Lung microvascular endothelial cell (primary cell): Measurements from ENCODE around the gene FHIT. TPM values are rescaled to one million over a fixed set of nuclear protein-coding genes. Genes with fewer than 3 reads are reported as not detected.
"Not testable (repeated sequence)": the region's sequence is repeated elsewhere in the genome, so short reads cannot be mapped to it uniquely, and the experiment has no call there.

Experiments
- DNase-seq, 2 donors: peaks; one replicate each; pipeline versions ENCODE4 v3.0.0 to v3.0.0-alpha.2; 2010; ENCODE audit warnings: low read depth in 2 of 2
- total RNA-seq: library from RNA; depleted of rRNA; stranded (reverse); fragments of >200 nt; gene quantifications from 2 replicates; pipeline ENCODE4 v1.2.1, GENCODE V29; 2014

FHIT gene
- total RNA-seq, 1 donor from 2014 or later = 0.79 TPM

DNA sequence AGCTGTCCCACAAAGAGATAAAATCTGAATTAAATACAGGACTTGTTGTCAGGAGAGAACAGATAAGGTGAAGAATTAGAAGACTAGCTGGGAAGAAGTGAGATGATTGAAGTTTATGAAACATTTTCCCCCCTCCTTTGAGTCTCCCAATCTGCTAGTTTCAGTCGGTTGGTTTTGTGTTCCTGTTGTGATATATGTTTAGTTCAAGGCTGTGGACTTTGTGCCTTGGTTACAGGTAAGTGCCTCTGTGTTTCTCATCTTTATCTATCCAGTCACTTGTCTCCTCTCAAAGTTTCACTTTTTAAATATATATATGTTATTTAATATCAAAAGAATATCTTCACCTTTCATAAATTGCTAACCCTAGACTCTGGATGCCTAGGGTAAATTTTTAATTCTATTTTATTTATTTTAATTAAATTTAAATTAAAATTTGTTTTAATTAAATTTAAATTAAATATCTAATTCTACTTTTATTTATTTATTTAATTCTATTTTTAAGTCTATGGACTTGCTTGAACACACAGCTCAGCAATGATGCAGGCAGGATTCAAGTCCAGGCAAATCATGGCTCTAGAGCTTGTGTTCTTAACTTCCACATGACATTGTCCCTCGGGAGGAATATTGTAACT is 190.0 kb downstream of the FHIT start:
- no peak for DNase-seq

DNA sequence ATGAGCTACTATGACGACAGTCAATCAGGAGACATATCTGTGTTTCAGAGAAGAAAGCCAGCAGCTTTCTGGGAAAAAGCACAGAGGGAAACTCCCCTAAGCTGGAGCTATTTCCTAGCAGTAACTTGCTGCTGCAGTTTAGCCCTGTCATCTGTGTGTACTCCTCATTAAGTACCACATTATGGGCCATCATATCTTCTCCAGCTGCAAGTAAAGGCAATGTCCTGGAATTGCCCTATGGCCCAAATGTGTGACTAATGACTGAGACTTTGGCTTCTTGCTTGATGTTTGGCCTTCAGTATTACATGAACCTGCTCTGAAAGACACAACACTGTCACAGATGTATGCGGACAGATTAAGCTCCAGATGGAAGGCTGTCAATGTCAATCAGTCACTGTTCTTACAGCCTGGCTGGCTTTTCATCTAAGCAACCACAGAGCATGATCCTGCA is 190.8 kb downstream of the FHIT start:
- DNase-seq = no peak

DNA sequence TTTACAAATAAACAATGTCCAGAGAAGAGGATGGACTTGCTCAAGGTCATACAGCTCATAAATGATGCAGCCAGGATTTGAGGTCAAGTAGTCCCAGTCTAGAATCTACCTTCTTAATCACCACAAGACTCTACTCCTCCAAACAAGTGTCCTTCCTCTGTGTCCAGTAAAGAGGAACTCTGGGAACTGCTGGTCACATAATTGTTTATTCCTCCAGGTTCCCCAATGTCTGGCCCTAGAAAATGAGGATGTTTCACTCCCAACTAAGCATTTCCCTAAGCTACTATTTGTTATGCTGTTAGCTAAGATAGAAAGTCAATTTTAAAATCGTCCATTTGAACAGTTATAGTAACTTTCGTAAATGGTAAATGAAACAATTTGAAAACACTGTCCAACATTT is 192.4 kb downstream of the FHIT start:
- DNase-seq = no peak

DNA sequence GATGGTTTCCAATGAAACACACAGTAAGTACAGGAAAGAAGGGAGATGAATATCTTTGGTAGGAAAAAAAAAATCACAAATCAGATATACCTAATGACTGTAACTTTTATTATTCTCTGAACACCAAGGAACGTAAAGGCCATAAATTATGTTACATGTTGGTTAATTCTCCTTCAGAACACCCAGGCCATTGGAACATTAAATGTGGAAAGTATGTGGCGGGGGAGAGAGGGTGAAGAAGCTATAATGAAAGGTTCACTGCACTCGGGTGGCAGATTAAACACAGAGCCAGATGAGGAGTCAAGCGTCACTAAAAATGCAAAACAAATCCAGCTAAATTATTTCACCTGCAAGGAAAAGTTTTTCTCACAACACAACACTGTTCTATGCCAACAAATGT is 193.8 kb downstream of the FHIT start:
- DNase-seq = no peak

DNA sequence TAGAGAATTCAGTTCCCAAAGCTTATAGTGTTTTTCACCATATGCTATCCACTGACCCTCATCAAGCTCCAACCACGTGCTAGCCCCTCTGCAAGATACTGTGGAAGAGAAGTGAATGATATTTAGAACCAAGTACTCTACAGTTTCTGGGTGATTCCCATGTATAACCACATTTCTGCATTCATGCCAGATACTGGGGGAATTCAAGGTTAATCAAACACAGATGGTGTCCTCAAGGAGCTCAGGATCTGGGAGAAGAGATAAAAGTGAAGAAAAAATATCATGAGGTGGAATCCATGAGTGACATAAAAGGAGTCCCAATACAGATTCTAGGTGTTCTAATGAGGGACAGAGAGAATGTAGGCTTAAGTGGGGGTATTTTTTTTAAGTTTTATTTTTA is 195.8 kb downstream of the FHIT start:
- DNase-seq = no peak

DNA sequence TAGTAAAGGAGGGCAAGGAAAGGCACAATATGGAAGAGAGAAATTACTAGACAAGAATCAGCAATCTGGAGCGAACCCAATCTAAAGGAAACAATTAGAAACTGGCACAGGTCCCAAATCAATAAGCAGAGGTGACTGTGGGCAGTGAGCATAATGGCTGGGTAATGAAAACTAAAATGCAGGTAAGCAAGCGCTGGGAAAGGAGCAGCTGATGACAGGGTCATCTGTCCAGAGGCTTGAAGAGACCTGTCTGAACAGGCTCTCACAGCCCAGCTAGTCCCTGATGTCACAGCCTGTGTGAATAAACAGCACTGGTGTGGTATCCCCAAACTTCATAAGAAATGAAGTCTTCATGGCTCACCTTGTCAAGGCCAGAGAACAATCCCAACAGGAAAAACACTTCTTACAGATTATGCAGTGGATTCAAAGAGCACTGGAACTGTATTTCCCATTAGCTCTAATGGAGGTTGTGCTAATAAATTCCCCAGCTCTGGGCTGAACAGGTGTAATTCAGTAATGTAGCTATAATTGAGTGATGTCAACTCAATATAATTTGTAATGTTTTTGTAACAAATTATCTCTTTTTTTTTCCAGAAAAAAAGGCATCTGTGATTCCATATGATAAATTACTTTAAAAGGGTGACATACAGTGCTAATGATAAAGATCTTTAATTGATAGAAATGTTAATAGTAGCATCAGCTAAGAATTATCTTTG is 197.3 kb downstream of the FHIT start:
- no peak for DNase-seq

DNA sequence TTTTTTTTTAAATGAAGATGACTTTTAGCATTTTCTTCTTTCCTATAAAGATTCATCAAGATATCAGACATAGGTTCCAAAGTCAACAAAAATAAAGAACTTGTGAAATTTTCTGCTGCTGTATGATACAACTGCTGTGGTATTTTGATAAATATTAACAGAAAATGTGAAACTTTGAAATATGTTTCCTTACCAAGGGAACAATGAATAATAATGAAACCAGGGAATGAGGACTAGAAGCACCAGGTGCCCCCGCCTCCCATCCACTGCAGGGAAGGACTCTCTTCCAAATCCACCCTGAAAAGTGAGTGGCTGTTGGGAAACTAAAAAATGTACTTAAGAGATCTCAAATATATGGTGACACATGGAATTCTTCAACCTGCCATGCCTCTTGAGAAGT is 198.4 kb downstream of the FHIT start:
- no peak for DNase-seq

DNA sequence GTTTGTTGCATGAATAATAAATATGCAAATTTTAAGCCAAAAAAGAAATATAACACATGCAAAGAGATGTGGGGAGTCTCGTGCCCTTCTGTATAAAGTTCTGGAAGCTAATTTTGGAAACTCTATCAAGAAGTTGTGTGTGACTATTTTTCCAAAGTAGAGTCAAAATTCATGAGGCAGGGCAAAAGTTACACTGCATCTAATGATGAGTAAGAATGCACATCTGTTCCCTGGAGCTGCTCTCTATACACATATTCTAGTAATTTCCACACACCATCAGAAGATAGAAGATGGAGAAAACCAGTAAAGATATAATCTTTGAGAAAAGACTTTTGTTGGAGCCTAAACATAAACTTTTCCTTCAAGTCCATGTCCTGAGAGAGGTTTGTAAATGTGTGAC is 199.6 kb downstream of the FHIT start:
- no peak for DNase-seq

DNA sequence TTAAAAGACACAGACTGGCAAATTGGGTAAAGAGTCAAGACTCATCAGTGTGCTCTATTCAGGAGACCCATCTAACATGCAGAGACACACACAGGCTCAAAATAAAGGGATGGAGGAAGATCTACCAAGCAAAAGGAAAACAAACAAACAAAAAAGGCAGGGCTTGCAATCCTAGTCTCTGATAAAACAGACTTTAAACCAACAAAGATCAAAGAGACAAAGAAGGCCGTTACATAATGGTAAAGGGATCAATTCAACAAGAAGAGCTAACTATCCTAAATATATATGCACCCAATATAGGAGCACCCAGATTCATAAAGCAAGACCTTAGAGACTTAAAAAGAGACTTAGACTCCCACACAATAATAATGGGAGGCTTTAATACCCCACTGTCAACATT is 206.1 kb downstream of the FHIT start:
- not testable (repeated sequence) for DNase-seq

DNA sequence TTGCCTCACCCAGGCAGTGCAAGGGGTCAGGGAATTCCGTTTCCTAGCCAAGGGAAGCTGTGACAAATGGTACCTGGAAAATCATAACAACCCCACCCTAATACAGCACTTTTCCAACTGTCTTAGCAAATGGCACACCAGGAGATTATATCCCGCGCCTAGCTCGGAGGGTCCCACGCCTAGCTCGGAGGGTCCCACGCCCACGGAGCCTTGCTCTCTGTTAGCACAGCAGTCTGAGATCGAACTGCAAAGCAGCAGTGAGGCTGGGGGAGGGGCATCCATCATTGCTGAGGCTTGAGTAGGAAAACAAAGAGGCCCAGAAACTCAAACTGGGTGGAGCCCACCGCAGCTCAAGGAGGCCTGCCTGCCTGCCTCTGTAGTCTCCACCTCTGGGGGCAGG is 208.1 kb downstream of the FHIT start:
- DNase-seq = no peak

DNA sequence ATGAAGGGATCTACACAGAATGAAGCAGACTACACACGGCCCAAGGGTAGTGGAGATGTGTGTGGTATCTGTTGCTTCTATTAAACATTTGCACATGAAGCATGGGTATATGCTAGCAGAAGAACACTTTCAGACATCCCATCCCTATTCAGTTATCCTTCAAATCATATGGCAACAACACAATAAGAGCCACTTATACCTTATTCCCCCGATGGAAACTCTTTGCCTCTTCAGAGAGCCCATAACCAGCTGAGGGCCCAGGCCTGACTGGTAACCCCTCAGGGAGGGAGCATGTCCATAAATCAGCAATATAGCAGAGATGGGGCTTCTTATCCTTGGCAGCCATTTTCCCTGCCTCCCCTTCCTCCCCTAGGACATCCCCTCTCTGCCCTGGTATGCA is 210.6 kb downstream of the FHIT start:
- DNase-seq = no peak

DNA sequence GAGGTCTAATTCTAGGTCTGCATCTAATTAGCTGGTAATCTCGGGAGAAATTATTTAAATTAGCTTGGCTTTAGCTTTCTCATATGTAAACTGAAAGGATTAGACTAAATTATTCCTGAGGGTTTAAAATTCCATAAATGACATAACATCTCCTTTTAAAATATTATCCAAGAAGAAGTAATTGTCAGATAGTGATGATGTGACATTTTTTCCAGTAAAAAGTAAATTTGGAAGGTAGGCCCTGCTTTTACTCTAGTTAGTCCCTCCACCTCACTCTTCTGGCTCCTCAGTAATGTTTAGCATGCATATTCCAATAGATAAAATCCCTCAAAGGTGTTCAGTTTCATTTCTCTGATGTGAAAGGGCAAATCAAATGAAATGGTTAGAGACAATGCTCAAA is 215.7 kb downstream of the FHIT start:
- DNase-seq = no peak

DNA sequence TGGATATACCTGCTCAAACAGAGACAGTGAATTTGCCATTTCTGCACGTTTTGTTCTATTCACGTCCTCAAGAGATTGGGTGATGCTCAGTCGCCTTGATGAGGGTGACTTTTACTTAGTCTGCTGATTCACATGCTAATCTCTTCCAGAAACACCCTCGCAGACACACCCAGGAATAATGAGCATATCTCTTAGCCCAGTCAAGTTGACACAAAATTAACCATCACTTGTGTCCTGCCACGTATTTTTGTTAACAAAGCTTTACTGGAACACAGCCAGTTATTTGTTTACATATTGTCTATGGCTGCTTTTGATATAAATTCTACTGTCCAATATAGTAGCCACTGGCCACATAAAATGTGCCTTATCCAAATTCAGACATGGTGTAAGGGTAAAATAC is 218.3 kb downstream of the FHIT start:
- DNase-seq = no peak

DNA sequence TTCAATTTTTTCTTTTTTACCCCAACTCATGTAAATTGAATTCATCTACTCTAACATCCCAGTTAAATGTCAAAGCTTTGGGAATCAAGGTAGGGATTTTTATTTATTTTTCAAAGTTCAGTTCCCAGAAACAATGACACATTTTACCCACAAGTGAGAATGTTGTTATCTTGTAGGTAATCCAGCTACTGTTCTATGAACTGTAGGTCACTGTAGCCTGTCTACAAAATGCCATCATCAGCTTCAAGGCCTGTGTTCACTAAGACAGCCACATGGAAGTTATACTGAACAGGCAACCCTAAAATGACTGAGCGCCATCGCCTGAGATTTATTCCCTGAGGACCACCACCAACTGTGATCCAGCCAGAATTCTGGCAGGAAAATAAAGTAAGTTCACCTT is 219.7 kb downstream of the FHIT start:
- DNase-seq = no peak

DNA sequence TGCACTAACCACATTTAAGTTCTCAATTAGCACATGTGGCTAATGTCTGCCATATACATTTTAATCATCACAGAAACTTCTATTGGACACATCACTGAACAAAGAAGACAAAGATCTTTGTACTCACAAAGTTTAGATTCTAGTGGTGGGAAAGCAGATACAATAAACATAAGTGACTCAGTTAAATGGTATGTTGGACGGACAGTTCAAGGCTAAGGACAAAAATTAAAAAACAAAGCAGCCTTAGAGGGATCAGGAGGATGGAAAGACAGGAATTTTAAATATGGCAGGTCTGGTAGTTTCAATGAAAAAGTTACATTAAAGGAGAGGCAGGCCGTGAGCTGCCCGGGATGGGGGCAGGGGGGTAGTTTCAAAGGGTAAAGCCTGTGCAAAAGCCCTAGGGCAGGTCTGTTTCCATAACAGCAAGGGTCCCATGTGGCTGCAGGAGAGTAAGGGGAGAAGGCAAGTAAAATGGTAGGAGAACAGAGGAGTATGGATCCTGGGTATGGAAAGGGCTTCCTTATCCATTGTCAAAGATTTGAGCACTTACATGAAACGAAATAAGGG is 220.7 kb downstream of the FHIT start:
- no peak for DNase-seq

DNA sequence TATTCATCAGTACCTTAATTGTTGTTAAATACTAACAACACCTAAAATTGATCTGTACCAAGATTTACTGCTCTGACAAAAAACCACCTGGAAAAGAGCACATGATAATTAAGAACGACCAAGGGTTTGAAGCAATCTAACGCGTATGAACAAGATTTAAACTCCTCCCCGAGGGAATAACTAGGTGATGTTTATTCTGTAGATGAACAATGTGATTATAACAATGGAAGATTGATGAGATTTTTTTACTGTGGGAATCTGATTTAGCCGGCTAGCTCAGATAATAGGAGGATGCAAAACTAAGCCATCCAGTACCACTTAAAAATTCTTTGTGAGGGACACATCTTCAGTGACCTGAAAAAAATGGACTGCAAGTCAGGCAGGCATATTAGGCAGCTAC is 222.1 kb downstream of the FHIT start:
- no peak for DNase-seq

DNA sequence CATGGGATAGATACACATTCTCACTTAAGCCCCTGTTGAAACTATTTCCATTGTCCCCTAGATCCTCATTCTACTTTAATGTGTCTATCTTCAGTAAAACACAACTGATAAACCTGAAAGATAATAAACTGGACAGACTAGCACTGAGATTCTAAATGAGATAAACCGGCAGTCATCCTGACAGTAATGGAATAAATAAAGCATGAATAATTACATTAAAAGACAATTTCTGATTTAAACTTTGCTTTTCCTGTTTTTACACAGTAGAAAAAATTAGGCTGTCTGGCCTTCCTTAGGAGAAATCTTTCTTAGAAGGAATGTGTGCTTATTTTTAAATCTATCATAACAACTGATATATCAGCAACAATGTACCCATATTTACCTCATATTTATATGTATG is 232.4 kb downstream of the FHIT start:
- DNase-seq = no peak

DNA sequence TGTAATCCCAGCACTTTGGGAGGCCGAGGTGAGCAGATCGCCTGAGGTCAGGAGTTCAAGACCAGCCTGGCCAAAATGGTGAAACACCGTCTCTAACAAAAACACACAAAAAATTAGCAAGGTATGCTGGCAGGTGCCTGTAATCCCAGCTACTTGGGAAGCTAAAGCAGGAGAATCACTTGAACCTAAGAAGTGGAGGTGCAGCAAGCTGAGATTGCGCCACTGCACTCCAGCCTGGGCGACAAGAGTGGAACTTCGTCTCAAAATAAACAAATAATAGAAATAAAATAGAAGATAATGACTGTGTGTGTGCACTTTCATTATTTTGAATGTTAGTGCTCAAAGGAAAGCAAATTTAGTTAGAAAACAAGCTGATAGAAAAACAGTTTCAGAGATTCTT is 234.2 kb downstream of the FHIT start:
- not testable (repeated sequence) for DNase-seq

DNA sequence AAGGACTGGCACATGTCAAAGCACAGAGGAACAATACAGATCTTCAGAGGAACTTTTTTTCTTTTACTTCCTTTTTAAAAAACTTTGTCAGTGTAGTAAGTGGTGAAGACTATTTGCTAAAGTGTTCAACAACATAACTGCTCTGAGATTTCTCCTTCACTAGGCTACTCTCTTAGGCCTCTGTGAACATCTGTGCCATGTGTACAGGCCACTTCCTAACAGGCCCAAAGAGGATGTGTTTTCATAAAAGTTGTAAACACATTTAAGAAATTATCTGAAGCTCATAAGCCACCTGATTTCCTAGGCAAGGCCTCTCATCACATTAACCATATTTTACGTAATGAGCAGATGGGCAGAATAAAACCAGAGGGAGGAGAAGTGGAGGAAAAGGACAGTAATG is 235.4 kb downstream of the FHIT start:
- DNase-seq = no peak

DNA sequence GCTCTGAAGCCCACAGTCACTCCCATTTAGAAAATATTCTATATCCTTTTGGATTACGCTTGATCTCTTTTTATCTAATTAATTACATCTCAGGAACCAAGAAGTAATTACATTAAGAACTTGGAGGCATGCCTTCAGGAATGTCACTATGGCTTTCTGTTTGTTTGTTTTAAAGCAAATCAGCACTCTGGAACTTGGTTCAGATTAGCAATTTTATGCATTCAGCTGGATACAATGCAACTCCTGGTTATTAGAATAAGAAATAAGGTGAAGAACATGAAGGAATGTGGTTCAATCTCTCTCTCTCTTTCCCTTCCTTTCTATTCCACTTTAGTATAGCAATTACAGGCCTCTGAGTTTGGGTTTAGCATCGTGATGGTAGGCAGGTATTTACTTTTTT is 235.8 kb downstream of the FHIT start:
- DNase-seq = no peak

DNA sequence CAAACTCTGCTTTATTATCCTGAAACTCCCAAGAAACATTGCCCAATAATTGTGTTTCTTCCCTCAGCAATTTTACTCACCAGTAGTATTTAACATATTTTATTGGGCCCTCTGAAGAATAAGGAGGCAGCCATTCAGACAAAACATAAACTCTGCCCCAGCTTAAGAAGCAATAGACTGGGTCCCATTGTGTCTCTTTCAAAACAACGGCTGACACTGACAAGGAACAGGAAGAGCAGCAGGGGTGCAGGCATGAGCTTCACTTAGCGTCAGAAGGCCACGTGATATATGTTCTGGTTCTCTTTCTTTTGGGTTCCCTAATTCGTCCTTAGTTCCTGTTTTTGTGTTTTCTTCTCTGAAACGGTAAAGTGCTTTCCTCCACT is 242.3 kb downstream of the FHIT start:
- no peak for DNase-seq

DNA sequence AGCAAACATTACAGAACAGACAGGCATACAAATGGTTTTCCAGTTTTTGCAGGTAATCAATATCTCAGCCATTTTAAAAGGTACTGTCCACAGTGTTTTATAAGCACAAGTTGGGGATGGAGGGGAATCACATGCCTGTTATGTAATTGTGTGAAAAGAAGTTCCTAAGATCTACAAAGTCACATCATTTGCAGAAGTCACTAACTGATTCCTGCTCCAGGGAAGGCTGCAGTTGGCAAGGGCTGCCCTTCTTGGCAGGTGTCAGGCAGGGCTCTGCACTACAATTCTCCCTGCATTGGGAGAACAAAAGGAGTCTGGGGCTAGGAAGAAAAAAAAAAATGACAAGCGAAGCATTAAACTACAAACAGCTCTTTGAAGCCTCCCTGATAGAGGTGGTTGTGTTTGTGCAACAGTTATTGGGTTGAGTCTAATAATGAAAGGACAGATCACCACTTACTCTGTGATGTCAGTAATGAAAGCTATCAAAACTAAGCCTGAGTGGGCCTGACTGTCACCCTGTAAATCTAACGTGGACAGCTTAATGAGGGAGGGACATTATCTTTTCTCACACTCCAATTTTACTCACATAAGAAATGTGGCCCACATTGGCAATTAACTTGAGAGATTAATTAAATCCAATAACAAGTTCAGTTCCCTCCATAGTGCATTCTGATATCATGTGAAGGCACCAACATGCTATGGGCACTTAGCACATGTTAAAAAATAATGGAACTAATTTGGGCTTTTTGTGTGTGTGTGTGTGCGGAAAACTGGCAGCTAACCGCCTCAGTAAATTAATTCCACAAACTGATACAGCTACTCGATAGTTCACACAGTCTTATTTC is 242.9 kb downstream of the FHIT start:
- DNase-seq = no peak
